ENCODE results near the gene OR6B1.

GRCh38 chr7:143975617-143976016 lies 24.5 kb upstream of the OR6B1 start:
- no peak for TF ChIP-seq CTCF (IDR thresholded peaks at IDR 0.05; ENCODE audit: extremely low read depth in 1 of 2, insufficient read depth in 1 of 2, low read depth in 1 of 2, low read length in 2 of 2)
- no peak for TF ChIP-seq POLR2A (IDR thresholded peaks at IDR 0.05; ENCODE audit: low read depth, low read length)
- TF ChIP-seq POLR2AphosphoS5 (IDR thresholded peaks at IDR 0.05; ENCODE audit: insufficient read depth, low read depth, low read length), result no peak
- TF ChIP-seq EZH2 (IDR thresholded peaks at IDR 0.05; ENCODE audit: borderline replicate concordance, low read depth, low read length, severe bottlenecking), result no peak
